OCI-LY1 (cell line): ENCODE measurements around the gene GNB3.
A peak's percentile ranks its signal among the peaks of the same experiment; 100 is the strongest.

ENCODE experiments used
- H2AFZ ChIP-seq: fragments of 200-600 bp; sonication (generic), shearing (Covaris generic); 2 replicates; pipeline ENCODE4 v1.6.0; 2014; ENCODE audit warnings: antibody characterized with exemption, mild to moderate bottlenecking, low read length
- H3F3A ChIP-seq: fragments of 200-600 bp; sonication (generic), shearing (Covaris generic); 2 replicates; pipeline ENCODE4 v1.6.0; 2014; ENCODE audit warnings: mild to moderate bottlenecking, antibody characterized with exemption, low read length, moderate library complexity; ENCODE audit not compliant: insufficient read depth
- H3K27ac ChIP-seq: fragments of 200-600 bp; sonication (generic); 2 replicates; pipeline ENCODE4 v1.5.1; 2014; ENCODE audit warnings: low read length, mixed run types, mild to moderate bottlenecking, low read depth; ENCODE audit not compliant: poor library complexity, severe bottlenecking
- H3K27me3 ChIP-seq: fragments of 200-600 bp; sonication (generic); 2 replicates; pipeline ENCODE4 v1.6.0; 2014; ENCODE audit warnings: antibody characterized with exemption, mild to moderate bottlenecking, low read length, moderate library complexity; ENCODE audit not compliant: insufficient read depth
- H3K36me3 ChIP-seq: fragments of 200-600 bp; sonication (generic); 2 replicates; pipeline ENCODE4 v1.6.1; 2014; ENCODE audit warnings: mild to moderate bottlenecking, antibody characterized with exemption, low read length, moderate library complexity, mixed read lengths; ENCODE audit not compliant: insufficient read depth
- H3K4me1 ChIP-seq: fragments of 200-600 bp; sonication (generic); 2 replicates; pipeline ENCODE4 v1.5.1; 2014; ENCODE audit warnings: mild to moderate bottlenecking, low read length, moderate library complexity; ENCODE audit not compliant: insufficient read depth, severe bottlenecking
- H3K4me2 ChIP-seq: fragments of 200-600 bp; sonication (generic), shearing (Covaris generic); 2 replicates; pipeline ENCODE4 v1.6.1; 2014; ENCODE audit warnings: low read length
- H3K4me3 ChIP-seq: fragments of 200-600 bp; sonication (generic); 2 replicates; pipeline ENCODE4 v1.5.1; 2014; ENCODE audit warnings: low read length, low read depth, mild to moderate bottlenecking, mixed read lengths; ENCODE audit not compliant: poor library complexity, severe bottlenecking
- H3K79me2 ChIP-seq: fragments of 200-600 bp; shearing (Covaris generic); 2 replicates; pipeline ENCODE4 v1.6.1; 2016; ENCODE audit warnings: mixed run types, low read length, mixed read lengths; ENCODE audit not compliant: insufficient read depth
- H3K9ac ChIP-seq: fragments of 200-600 bp; sonication (generic), shearing (Covaris generic); 2 replicates; pipeline ENCODE4 v1.6.1; 2014; ENCODE audit warnings: mild to moderate bottlenecking, low read length, mixed read lengths
- H3K9me2 ChIP-seq: fragments of 200-600 bp; sonication (generic), shearing (Covaris generic); 2 replicates; pipeline ENCODE4 v1.6.1; 2014; ENCODE audit warnings: low read depth, mild to moderate bottlenecking, low read length, mixed read lengths
- H3K9me3 ChIP-seq: fragments of 200-600 bp; shearing (Covaris generic); 2 replicates; pipeline ENCODE4 v1.6.1; 2014; ENCODE audit warnings: low read length, mixed read lengths
- H4K20me1 ChIP-seq: fragments of 200-600 bp; sonication (generic), shearing (Covaris generic); 2 replicates; pipeline ENCODE4 v1.6.0; 2016; ENCODE audit warnings: mild to moderate bottlenecking, low read length; ENCODE audit not compliant: insufficient read depth
- EZH2 ChIP-seq: fragments of 200-600 bp; sonication (generic), shearing (Covaris generic); IDR thresholded peaks from 2 replicates; pipeline ENCODE4 v1.8.0; 2017; ENCODE audit warnings: borderline replicate concordance, mixed run types, mild to moderate bottlenecking, antibody characterized with exemption, low read length, moderate library complexity, mixed read lengths
- TF ChIP-seq, protein P1 (sequence below): fragments of 200-600 bp; sonication (generic), shearing (Covaris generic); IDR thresholded peaks from 2 replicates; pipeline ENCODE4 v1.5.1; 2017; ENCODE audit warnings: mild to moderate bottlenecking, antibody characterized with exemption, low read length, moderate library complexity, mixed read lengths

GNB3 gene

DNA sequence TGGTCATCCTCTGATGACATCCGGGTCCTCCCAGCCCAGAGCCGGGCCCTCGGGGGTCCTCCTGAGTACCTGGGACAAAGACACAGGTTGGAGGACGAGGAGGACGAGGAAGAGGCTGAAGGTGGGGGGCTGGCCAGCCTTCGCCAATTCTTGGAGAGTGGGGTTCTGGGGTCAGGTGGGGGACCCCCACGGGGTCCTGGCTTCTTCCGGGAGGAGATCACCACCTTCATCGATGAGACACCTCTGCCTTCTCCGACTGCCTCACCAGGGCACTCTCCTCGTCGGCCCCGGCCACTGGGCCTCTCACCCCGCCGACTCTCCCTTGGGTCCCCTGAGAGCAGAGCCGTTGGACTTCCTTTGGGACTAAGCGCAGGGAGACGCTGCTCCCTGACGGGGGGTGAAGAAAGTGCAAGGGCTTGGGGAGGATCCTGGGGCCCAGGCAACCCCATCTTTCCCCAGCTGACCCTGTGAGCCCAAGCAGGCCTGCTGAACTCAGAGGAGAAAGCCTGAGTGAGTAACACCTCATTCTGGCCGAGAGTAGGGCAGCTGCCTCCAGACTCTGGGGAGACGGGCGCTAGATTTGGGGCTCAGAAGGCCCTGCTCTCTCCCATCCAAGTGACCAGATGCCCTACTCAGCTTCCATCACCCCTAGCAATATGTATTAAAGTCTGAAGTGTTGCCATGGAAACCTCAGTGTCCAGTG lies 13.8 kb upstream of the GNB3 start:
- Histone ChIP-seq H3F3A (no peaks in the 10 kb centered on the region), H3K36me3 (no peaks in the 10 kb centered on the region), H3K9ac (no peak overlapping the region), H3K4me2 (no peak overlapping the region), H3K4me1 (peaks cover 6% of the 10 kb centered on the region), H3K9me2 (no peaks in the 10 kb centered on the region), H3K27ac (no peak overlapping the region), H4K20me1 (no peaks in the 10 kb centered on the region), H3K9me3 (no peaks in the 10 kb centered on the region), H2AFZ (no peak overlapping the region), H3K4me3 (no peak overlapping the region), H3K27me3 (peaks cover 5% of the 10 kb centered on the region; the same call in 1 of the 2 replicates), H3K79me2 (no peaks in the 10 kb centered on the region)
- TF ChIP-seq EZH2: no peak
- TF ChIP-seq, protein P1, sequence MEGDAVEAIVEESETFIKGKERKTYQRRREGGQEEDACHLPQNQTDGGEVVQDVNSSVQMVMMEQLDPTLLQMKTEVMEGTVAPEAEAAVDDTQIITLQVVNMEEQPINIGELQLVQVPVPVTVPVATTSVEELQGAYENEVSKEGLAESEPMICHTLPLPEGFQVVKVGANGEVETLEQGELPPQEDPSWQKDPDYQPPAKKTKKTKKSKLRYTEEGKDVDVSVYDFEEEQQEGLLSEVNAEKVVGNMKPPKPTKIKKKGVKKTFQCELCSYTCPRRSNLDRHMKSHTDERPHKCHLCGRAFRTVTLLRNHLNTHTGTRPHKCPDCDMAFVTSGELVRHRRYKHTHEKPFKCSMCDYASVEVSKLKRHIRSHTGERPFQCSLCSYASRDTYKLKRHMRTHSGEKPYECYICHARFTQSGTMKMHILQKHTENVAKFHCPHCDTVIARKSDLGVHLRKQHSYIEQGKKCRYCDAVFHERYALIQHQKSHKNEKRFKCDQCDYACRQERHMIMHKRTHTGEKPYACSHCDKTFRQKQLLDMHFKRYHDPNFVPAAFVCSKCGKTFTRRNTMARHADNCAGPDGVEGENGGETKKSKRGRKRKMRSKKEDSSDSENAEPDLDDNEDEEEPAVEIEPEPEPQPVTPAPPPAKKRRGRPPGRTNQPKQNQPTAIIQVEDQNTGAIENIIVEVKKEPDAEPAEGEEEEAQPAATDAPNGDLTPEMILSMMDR: no peak

DNA sequence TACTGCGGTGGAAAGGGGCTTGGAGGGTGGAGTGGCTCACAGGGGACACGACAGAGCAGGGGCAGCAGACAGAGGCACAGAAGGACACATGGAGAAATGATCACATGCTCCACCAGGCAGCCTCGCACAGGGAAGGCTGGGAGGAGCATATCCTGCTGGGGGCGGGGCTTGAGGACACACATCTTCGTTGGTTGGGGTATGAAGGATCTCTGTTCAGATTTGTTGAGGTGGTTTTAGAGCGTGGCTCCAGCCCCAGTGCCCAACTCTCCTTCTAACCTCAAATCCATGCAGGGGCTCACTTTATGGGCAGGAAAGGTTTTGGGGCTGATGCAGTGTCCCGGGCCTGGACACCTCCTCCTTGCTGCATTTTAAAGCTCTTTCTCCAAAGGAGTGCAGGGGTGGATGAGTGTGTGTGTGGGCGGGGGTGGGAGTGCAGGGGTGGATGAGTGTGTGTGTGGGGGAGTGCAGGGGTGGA lies 13.3 kb upstream of the GNB3 start:
- Histone ChIP-seq H3K9ac (no peak overlapping the region), H3K27ac (no peak overlapping the region), H3K79me2 (no peaks in the 10 kb centered on the region), H3K36me3 (no peaks in the 10 kb centered on the region), H3K27me3 (peaks cover 5% of the 10 kb centered on the region; the same call in 1 of the 2 replicates), H4K20me1 (no peaks in the 10 kb centered on the region), H3K4me2 (no peak overlapping the region), H3K9me3 (no peaks in the 10 kb centered on the region), H3K4me1 (peaks cover 6% of the 10 kb centered on the region), H3F3A (no peaks in the 10 kb centered on the region), H2AFZ (no peak overlapping the region), H3K4me3 (no peak overlapping the region), H3K9me2 (no peaks in the 10 kb centered on the region)
- TF ChIP-seq EZH2: no peak
- TF ChIP-seq, protein P1: no peak

DNA sequence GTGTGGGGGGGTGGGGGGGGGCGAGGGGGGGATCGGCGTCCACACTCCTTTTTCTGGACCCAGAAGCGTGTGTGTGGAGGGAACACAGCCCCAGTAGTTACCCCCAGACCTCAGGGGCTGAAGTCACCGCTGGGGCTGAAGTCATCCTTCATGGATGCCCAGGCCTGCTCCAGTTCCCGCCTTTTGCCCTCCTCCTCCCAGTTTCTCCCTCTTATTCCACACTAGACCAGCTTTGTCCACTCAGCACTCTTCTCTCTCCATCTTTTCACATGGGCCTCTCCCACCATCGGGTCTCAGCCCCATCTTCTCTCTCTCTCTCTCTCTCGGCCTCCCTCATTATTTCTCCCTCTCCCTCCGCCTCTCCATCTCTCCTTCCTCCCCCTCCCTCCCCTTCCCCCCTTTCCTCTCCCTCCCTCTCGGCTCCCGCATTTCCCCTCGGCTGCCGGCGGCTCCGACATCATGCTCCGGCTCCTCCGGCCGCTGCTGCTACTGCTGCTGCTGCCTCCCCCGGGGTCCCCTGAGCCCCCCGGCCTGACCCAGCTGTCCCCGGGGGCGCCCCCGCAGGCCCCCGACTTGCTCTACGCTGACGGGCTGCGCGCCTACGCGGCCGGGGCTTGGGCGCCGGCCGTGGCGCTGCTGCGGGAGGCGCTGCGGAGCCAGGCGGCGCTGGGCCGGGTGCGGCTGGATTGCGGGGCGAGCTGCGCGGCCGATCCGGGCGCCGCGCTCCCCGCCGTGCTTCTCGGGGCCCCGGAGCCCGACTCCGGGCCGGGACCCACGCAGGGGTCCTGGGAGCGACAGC lies 12.5 kb upstream of the GNB3 start, which contains the start of gene P3H3:
Gene P3H3 (plus strand): TSS at position 426 of the 799 bp plus-strand sequence. CDS start 34 bp downstream, at position 460.
- H3K9me2 ChIP-seq: no peaks in the 10 kb centered on the region
- H3K9me3 ChIP-seq: no peaks in the 10 kb centered on the region
- peaks cover 5% of the 10 kb centered on the region; the same call in 1 of the 2 replicates for H3K27me3 ChIP-seq
- peaks cover 6% of the 10 kb centered on the region for H3K4me1 ChIP-seq
- no peak within 1 kb of the TSS; the same call in 1 of the 2 replicates for H3K9ac ChIP-seq
- no peaks in the 10 kb centered on the region for H3K36me3 ChIP-seq
- no peak within 1 kb of the TSS for H3K27ac ChIP-seq
- no peak within 1 kb of the TSS for H2AFZ ChIP-seq
- no peaks in the 10 kb centered on the region for H3F3A ChIP-seq
- H3K4me2 ChIP-seq: peak within 1 kb of the TSS; percentile 49
- peak within 1 kb of the TSS; percentile 39 for H3K4me3 ChIP-seq
- no peaks in the 10 kb centered on the region for H3K79me2 ChIP-seq
- no peak for TF ChIP-seq EZH2
- TF ChIP-seq, protein P1: no peak
- H4K20me1 ChIP-seq: no peaks in the 10 kb centered on the region
